ENCODE data around the gene KCNIP3.

Gene KCNIP3

DNA sequence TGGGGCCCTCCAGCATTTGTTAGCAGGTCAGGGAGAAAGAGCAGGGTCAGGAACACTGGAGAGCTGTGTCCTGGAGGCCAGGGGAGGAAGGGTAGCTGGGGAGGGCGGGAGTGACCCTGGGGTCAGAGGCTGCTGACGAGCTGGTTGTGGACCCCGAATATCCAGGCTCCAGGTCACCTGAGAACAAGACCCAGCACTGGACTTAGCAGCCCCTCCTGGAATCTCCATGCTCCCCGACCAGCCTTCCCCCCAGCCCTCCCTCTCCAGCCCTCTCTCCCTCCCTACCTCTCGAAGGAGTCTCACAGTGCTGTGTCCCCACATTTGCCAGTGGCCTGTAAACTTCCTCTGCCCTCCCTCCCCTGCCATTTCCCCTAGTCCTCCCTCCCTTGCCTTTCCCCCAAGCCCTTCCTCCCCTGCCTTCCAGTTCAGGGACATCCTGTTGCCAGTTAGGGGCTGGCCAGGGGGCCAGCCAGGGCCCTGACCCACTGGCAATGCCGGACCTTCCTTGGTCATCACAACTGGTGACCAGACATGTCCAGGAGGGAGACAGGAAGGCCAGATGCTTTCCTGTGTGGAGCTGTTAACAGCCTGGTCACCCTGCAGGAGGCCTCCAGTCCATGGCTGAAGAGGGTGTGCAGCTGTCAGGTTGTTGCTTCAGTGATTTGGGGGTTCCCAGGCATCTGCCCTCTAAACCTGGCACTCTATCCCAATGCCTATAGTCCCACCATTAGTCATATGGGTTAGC lies 55.3 kb downstream of the KCNIP3 start:
- TF ChIP-seq SPI1 (IDR thresholded peaks at IDR 0.05; ENCODE audit: borderline replicate concordance, low read depth), result no peak
- no peak for TF ChIP-seq POLR2AphosphoS5 (IDR thresholded peaks at IDR 0.05; ENCODE audit: low read depth)
- TF ChIP-seq GABPA (IDR thresholded peaks at IDR 0.05; ENCODE audit: low read depth), result no peak
- TF ChIP-seq, protein P1, sequence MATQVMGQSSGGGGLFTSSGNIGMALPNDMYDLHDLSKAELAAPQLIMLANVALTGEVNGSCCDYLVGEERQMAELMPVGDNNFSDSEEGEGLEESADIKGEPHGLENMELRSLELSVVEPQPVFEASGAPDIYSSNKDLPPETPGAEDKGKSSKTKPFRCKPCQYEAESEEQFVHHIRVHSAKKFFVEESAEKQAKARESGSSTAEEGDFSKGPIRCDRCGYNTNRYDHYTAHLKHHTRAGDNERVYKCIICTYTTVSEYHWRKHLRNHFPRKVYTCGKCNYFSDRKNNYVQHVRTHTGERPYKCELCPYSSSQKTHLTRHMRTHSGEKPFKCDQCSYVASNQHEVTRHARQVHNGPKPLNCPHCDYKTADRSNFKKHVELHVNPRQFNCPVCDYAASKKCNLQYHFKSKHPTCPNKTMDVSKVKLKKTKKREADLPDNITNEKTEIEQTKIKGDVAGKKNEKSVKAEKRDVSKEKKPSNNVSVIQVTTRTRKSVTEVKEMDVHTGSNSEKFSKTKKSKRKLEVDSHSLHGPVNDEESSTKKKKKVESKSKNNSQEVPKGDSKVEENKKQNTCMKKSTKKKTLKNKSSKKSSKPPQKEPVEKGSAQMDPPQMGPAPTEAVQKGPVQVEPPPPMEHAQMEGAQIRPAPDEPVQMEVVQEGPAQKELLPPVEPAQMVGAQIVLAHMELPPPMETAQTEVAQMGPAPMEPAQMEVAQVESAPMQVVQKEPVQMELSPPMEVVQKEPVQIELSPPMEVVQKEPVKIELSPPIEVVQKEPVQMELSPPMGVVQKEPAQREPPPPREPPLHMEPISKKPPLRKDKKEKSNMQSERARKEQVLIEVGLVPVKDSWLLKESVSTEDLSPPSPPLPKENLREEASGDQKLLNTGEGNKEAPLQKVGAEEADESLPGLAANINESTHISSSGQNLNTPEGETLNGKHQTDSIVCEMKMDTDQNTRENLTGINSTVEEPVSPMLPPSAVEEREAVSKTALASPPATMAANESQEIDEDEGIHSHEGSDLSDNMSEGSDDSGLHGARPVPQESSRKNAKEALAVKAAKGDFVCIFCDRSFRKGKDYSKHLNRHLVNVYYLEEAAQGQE (IDR thresholded peaks at IDR 0.05; ENCODE audit: insufficient replicate concordance, low read depth), result no peak
- no peak for TF ChIP-seq CTCF (IDR thresholded peaks at IDR 0.05; ENCODE audit: insufficient read depth, low read length)
- DNase-seq (ENCODE audit: low read depth in 1 of 2, low spot score in 1 of 2), result no peak
- Histone ChIP-seq H3K4me3 (replicated peaks; ENCODE audit: insufficient read depth, low read length) (no peak overlapping the region), H3K27me3 (ENCODE audit: insufficient read depth, poor library complexity, severe bottlenecking) (peaks cover 7% of the 10 kb centered on the region), H3K27ac (replicated peaks) (no peak overlapping the region)

DNA sequence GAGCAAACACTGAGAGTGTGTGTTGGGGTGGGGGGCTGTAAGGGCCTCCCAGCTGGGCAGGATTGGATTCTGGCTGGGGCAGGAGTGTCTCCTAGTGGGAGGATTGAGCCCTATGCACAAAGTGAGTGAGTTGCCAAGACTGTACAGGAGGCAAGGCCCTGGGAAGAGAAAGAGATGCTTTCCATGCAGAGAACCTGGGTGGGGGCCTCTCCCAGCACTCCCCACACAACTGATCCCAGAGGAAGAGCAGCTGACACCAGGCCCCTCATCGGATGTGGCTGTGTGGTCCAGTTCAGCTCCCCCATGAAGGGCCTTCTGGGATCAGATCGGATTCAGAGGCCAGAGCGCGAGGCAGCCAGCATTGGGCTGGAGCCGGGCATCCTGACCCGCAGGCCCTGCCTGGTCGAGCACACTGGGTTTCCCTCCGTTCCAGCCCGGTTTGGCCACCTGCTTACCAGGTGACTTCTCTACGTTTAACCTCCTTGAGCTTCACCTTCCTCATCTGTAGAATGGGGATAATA lies 56.0 kb downstream of the KCNIP3 start:
- Histone ChIP-seq H3K4me3 (replicated peaks; ENCODE audit: insufficient read depth, low read length) (no peak overlapping the region), H3K27me3 (ENCODE audit: insufficient read depth, poor library complexity, severe bottlenecking) (peaks cover 6% of the 10 kb centered on the region), H3K27ac (replicated peaks) (no peak overlapping the region)
- DNase-seq (ENCODE audit: low read depth in 1 of 2, low spot score in 1 of 2), result no peak
- TF ChIP-seq SPI1 (IDR thresholded peaks at IDR 0.05; ENCODE audit: borderline replicate concordance, low read depth) (no peak), POLR2AphosphoS5 (IDR thresholded peaks at IDR 0.05; ENCODE audit: low read depth) (no peak), GABPA (IDR thresholded peaks at IDR 0.05; ENCODE audit: low read depth) (no peak), CTCF (IDR thresholded peaks at IDR 0.05; ENCODE audit: insufficient read depth, low read length) (no peak)
- TF ChIP-seq, protein P1 (IDR thresholded peaks at IDR 0.05; ENCODE audit: insufficient replicate concordance, low read depth), result no peak

- TF ChIP-seq, protein P1 (IDR thresholded peaks at IDR 0.05; ENCODE audit: insufficient replicate concordance, low read depth), result no peak
- TF ChIP-seq SPI1 (IDR thresholded peaks at IDR 0.05; ENCODE audit: borderline replicate concordance, low read depth), result peak; percentile 90
- H3K4me3 ChIP-seq (replicated peaks; ENCODE audit: insufficient read depth, low read length), result no peak overlapping the region
These were observed 56.7 kb downstream of the KCNIP3 start for GRCh38 chr2:95353613-95354468.

More at GRCh38 chr2:95353613-95354468, 56.7 kb downstream of the KCNIP3 start:
- Histone ChIP-seq H3K27ac (replicated peaks) (no peak overlapping the region), H3K27me3 (ENCODE audit: insufficient read depth, poor library complexity, severe bottlenecking) (peaks cover 3% of the 10 kb centered on the region)
- peak; percentile 40 to 80 for DNase-seq (ENCODE audit: low read depth in 1 of 2, low spot score in 1 of 2)
